ENCODE data around the gene CRYBA1.

GRCh38 chr17:29215174-29215573, 31.5 kb upstream of the CRYBA1 start:
- no peak for TF ChIP-seq CTCF (conservative IDR thresholded peaks at IDR 0.05)
- TF ChIP-seq ZFX (IDR thresholded peaks at IDR 0.05): no peak

All from C4-2B (cell line).